ENCODE results near the gene GPATCH8.

Gene GPATCH8

GRCh38 chr17:44442806-44443205 is 60.4 kb downstream of the GPATCH8 start:
- Histone ChIP-seq H3K36me3 (ENCODE audit: insufficient read depth, low read length) (no peaks in the 10 kb centered on the region), H3K4me1 (ENCODE audit: insufficient read depth, low read length) (no peaks in the 10 kb centered on the region), H3K27ac (ENCODE audit: low read depth, low read length) (no peak overlapping the region)

GRCh38 chr17:44439168-44439567 is 64.0 kb downstream of the GPATCH8 start:
- Histone ChIP-seq H3K9ac (ENCODE audit: low read length) (no peak overlapping the region), H3K4me3 (ENCODE audit: low read depth in 1 of 2, low read length in 2 of 2) (no peak overlapping the region), H3K9me3 (ENCODE audit: low read length) (no peaks in the 10 kb centered on the region), H3K36me3 (ENCODE audit: insufficient read depth, low read length) (peaks cover 12% of the 10 kb centered on the region), H3K27me3 (ENCODE audit: control insufficient read depth in 1 of 2, insufficient read depth in 2 of 2, low read length in 2 of 2) (no peaks in the 10 kb centered on the region), H3K4me1 (ENCODE audit: insufficient read depth, low read length) (no peaks in the 10 kb centered on the region), H3K27ac (ENCODE audit: low read depth, low read length) (no peak overlapping the region)

More at GRCh38 chr17:44442806-44443205, 60.4 kb downstream of the GPATCH8 start:
- Histone ChIP-seq H3K27me3 (ENCODE audit: control insufficient read depth in 1 of 2, insufficient read depth in 2 of 2, low read length in 2 of 2) (no peaks in the 10 kb centered on the region), H3K9ac (ENCODE audit: low read length) (no peak overlapping the region), H3K9me3 (ENCODE audit: low read length) (no peaks in the 10 kb centered on the region), H3K4me3 (ENCODE audit: low read depth in 1 of 2, low read length in 2 of 2) (no peak overlapping the region)

GRCh38 chr17:44438636-44439035 is 64.6 kb downstream of the GPATCH8 start:
- Histone ChIP-seq H3K4me1 (ENCODE audit: insufficient read depth, low read length) (no peaks in the 10 kb centered on the region), H3K4me3 (ENCODE audit: low read depth in 1 of 2, low read length in 2 of 2) (no peak overlapping the region), H3K27me3 (ENCODE audit: control insufficient read depth in 1 of 2, insufficient read depth in 2 of 2, low read length in 2 of 2) (no peaks in the 10 kb centered on the region), H3K9me3 (ENCODE audit: low read length) (no peaks in the 10 kb centered on the region), H3K9ac (ENCODE audit: low read length) (no peak overlapping the region), H3K36me3 (ENCODE audit: insufficient read depth, low read length) (peaks cover 14% of the 10 kb centered on the region), H3K27ac (ENCODE audit: low read depth, low read length) (no peak overlapping the region)

GRCh38 chr17:44436336-44436735 is 66.9 kb downstream of the GPATCH8 start:
- no peak overlapping the region for H3K4me3 ChIP-seq (ENCODE audit: low read depth in 1 of 2, low read length in 2 of 2)
- no peaks in the 10 kb centered on the region for H3K9me3 ChIP-seq (ENCODE audit: low read length)
- no peak overlapping the region for H3K9ac ChIP-seq (ENCODE audit: low read length)
- H3K36me3 ChIP-seq (ENCODE audit: insufficient read depth, low read length): peaks cover 14% of the 10 kb centered on the region
- no peaks in the 10 kb centered on the region for H3K27me3 ChIP-seq (ENCODE audit: control insufficient read depth in 1 of 2, insufficient read depth in 2 of 2, low read length in 2 of 2)
- peaks cover 9% of the 10 kb centered on the region for H3K4me1 ChIP-seq (ENCODE audit: insufficient read depth, low read length)
- no peak overlapping the region for H3K27ac ChIP-seq (ENCODE audit: low read depth, low read length)

- H3K4me1 ChIP-seq (ENCODE audit: insufficient read depth, low read length): peaks cover 9% of the 10 kb centered on the region
- no peak overlapping the region for H3K27ac ChIP-seq (ENCODE audit: low read depth, low read length)
- no peaks in the 10 kb centered on the region for H3K9me3 ChIP-seq (ENCODE audit: low read length)
- peaks cover 14% of the 10 kb centered on the region for H3K36me3 ChIP-seq (ENCODE audit: insufficient read depth, low read length)
- H3K27me3 ChIP-seq (ENCODE audit: control insufficient read depth in 1 of 2, insufficient read depth in 2 of 2, low read length in 2 of 2): no peaks in the 10 kb centered on the region
- H3K9ac ChIP-seq (ENCODE audit: low read length): no peak overlapping the region
- no peak overlapping the region for H3K4me3 ChIP-seq (ENCODE audit: low read depth in 1 of 2, low read length in 2 of 2)
These were observed 70.7 kb downstream of the GPATCH8 start for GRCh38 chr17:44432254-44433157.

- peaks cover 33% of the 10 kb centered on the region for H3K36me3 ChIP-seq (ENCODE audit: insufficient read depth, low read length)
- H3K27me3 ChIP-seq (ENCODE audit: control insufficient read depth in 1 of 2, insufficient read depth in 2 of 2, low read length in 2 of 2): no peaks in the 10 kb centered on the region
- H3K4me3 ChIP-seq (ENCODE audit: low read depth in 1 of 2, low read length in 2 of 2): no peak overlapping the region
- no peaks in the 10 kb centered on the region for H3K4me1 ChIP-seq (ENCODE audit: insufficient read depth, low read length)
- H3K9ac ChIP-seq (ENCODE audit: low read length): no peak overlapping the region
- H3K27ac ChIP-seq (ENCODE audit: low read depth, low read length): no peak overlapping the region
- H3K9me3 ChIP-seq (ENCODE audit: low read length): no peaks in the 10 kb centered on the region
These were observed 78.3 kb downstream of the GPATCH8 start for GRCh38 chr17:44424828-44425461.

- H3K36me3 ChIP-seq (ENCODE audit: insufficient read depth, low read length): peaks cover 31% of the 10 kb centered on the region
- no peak overlapping the region for H3K27ac ChIP-seq (ENCODE audit: low read depth, low read length)
- no peak overlapping the region for H3K9ac ChIP-seq (ENCODE audit: low read length)
- H3K4me3 ChIP-seq (ENCODE audit: low read depth in 1 of 2, low read length in 2 of 2): no peak overlapping the region
- no peaks in the 10 kb centered on the region for H3K4me1 ChIP-seq (ENCODE audit: insufficient read depth, low read length)
- H3K9me3 ChIP-seq (ENCODE audit: low read length): no peaks in the 10 kb centered on the region
- no peaks in the 10 kb centered on the region for H3K27me3 ChIP-seq (ENCODE audit: control insufficient read depth in 1 of 2, insufficient read depth in 2 of 2, low read length in 2 of 2)
These were observed 85.7 kb downstream of the GPATCH8 start for GRCh38 chr17:44417553-44417952.

- Histone ChIP-seq H3K4me1 (ENCODE audit: insufficient read depth, low read length) (no peaks in the 10 kb centered on the region), H3K27ac (ENCODE audit: low read depth, low read length) (no peak overlapping the region), H3K9ac (ENCODE audit: low read length) (no peak overlapping the region), H3K36me3 (ENCODE audit: insufficient read depth, low read length) (peaks cover 31% of the 10 kb centered on the region), H3K4me3 (ENCODE audit: low read depth in 1 of 2, low read length in 2 of 2) (no peak overlapping the region), H3K27me3 (ENCODE audit: control insufficient read depth in 1 of 2, insufficient read depth in 2 of 2, low read length in 2 of 2) (no peaks in the 10 kb centered on the region), H3K9me3 (ENCODE audit: low read length) (no peaks in the 10 kb centered on the region)
These were observed 86.5 kb downstream of the GPATCH8 start for GRCh38 chr17:44416558-44417289.

- no peak overlapping the region for H3K4me3 ChIP-seq (ENCODE audit: low read depth in 1 of 2, low read length in 2 of 2)
- H3K27me3 ChIP-seq (ENCODE audit: control insufficient read depth in 1 of 2, insufficient read depth in 2 of 2, low read length in 2 of 2): no peaks in the 10 kb centered on the region
- peaks cover 21% of the 10 kb centered on the region for H3K36me3 ChIP-seq (ENCODE audit: insufficient read depth, low read length)
- H3K9me3 ChIP-seq (ENCODE audit: low read length): no peaks in the 10 kb centered on the region
- H3K4me1 ChIP-seq (ENCODE audit: insufficient read depth, low read length): no peaks in the 10 kb centered on the region
- H3K9ac ChIP-seq (ENCODE audit: low read length): no peak overlapping the region
- no peak overlapping the region for H3K27ac ChIP-seq (ENCODE audit: low read depth, low read length)
These were observed 88.6 kb downstream of the GPATCH8 start for GRCh38 chr17:44414394-44415155.

GRCh38 chr17:44409309-44410028 is 93.7 kb downstream of the GPATCH8 start:
- H3K36me3 ChIP-seq (ENCODE audit: insufficient read depth, low read length): peaks cover 5% of the 10 kb centered on the region
- H3K9ac ChIP-seq (ENCODE audit: low read length): no peak overlapping the region
- H3K4me1 ChIP-seq (ENCODE audit: insufficient read depth, low read length): no peaks in the 10 kb centered on the region
- H3K27me3 ChIP-seq (ENCODE audit: control insufficient read depth in 1 of 2, insufficient read depth in 2 of 2, low read length in 2 of 2): no peaks in the 10 kb centered on the region
- no peak overlapping the region for H3K4me3 ChIP-seq (ENCODE audit: low read depth in 1 of 2, low read length in 2 of 2)
- H3K9me3 ChIP-seq (ENCODE audit: low read length): no peaks in the 10 kb centered on the region
- no peak overlapping the region for H3K27ac ChIP-seq (ENCODE audit: low read depth, low read length)

Measured in muscle layer of colon (tissue), 2 donors.